GM19463 (cell line): Measurements from ENCODE around the gene CDKL5.

Experiments
- ATAC-seq: cut with Tn5 transposase; IDR thresholded peaks from one replicate; pipeline ENCODE4 v1.9.1; 2021; ENCODE audit warnings: mild to moderate bottlenecking, moderate library complexity; ENCODE audit not compliant: unreplicated experiment

CDKL5 gene

GRCh38 chrX:18682979-18683387 is 257.6 kb downstream of the CDKL5 start:
- ATAC-seq: no peak

- no peak for ATAC-seq
These were observed 262.6 kb downstream of the CDKL5 start for GRCh38 chrX:18687856-18688495.

DNA sequence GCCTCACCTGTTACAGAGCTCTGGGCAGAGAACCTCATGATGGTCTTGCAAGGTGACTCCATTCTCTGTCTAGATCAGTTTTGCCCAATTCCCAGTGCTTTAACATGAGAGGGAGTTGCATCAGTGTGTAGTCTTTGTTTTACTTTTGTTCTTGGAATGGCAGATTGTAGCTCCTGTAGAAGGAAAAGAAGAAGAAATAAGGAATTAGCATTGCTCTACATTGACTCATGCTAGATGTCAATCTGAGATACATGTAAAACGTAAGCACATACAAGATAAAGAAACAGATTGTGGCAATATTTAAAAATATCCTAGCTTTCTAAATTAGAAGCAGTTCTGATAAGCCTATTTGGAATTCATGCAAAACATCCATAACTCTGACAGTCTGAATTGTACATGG is 266.0 kb downstream of the CDKL5 start:
- no peak for ATAC-seq

- ATAC-seq: no peak
These were observed 267.1 kb downstream of the CDKL5 start for GRCh38 chrX:18692541-18692940.

DNA sequence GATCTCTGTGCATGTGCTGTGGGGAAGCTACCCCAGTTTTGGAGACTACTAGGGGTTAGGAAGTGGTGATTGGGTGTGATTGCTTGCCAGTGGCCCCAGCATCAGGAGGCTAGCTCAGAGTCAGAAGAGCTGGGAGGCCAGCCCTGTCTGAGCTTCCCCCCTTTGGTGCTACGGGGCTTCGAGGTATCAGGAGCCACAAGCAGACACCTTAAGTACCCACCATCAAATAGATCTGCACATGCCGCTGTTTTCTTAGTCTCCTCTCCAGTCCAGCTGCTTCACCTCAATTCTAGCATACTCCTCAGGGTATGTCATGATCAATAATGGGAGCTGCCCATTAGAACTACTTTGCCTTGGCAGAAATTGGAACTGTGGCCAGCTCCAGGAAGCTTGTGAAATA is 271.2 kb downstream of the CDKL5 start:
- no peak for ATAC-seq

- ATAC-seq: no peak
These were observed 273.6 kb downstream of the CDKL5 start for GRCh38 chrX:18698737-18699650.

DNA sequence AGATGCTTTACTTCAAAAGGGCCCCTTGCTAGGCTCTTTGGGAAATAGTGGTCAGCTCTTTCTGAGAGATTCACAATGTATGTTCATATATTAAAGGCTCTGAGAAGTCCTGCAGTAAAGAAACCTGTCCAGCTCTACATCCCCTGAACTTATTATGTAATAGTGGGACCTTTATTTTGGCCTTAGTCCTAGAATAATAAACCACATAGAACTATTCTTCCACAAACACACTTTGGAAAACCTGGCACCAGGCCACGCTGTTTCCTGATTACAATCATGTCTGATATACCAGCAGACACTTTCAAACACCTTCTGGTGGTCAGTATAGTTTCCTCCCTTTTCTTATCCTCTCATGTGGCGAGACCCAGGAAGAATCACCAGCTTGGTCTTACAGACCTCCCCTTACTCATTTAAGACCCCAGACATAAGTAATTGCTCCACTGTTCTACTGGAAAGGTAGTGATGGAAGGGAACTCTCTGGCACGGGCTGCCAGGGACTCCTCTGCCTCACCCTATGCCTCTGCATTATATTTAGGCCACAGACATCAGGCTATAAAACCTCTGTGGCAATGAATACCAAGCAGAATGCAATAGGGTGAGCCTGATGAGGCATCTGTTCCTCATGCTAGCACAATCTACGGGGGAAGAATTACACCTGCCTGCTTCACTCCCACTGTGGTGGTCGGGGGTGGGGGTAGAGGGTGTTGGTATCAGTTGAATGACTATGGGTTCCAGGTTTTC is 276.4 kb downstream of the CDKL5 start:
- ATAC-seq: no peak

DNA sequence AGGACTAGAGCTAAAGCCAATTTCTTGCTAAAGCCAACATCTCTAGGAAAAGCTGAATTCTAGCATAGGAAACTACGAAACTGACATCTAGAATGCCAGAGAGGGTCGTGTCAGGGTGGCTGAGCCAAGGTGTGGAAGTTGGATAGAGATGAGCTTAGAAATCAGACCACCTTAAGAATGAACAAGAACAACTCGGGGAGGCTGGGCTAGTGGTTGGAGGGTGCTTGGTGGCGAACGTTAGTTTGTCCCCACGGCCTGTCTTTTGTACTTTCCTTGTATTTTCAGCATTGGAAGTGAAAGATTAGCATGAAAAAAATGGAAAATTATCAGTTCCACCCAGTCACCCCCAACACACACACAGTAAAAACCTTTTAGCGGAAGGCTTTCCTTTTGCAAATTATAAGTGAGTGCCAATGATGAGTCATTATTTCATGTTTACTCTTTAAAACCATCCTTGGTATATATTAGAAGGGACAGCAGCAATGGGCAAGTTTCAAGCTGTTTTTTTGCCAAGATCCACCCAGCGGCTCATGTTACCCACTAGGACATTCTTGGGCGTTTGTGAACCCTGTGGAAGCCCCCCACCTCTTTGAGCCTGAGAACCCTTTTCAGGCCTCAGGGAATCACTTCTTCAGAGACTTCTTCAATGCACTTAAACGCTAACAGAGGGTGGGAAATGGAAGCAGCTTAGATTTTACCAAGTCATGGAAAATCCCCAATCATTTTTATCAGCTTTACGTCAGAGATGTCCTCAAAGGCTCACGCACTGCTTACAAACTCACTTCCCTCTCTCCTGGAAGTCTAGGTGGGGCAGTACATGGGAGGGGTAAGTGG is 277.2 kb downstream of the CDKL5 start:
- no peak for ATAC-seq
